NCI-H1105 treated with DMSO at 0.1 percent for 48 hours (cell line): ENCODE data around the gene MYO10.
"Not testable (repeated sequence)": the region's sequence is repeated elsewhere in the genome, so short reads cannot be mapped to it uniquely, and the experiment has no call there.

Source experiments
- DNase-seq: peaks from one replicate; lab custom pipeline; 2025; lab: John Stamatoyannopoulos, UW

MYO10 gene

DNA sequence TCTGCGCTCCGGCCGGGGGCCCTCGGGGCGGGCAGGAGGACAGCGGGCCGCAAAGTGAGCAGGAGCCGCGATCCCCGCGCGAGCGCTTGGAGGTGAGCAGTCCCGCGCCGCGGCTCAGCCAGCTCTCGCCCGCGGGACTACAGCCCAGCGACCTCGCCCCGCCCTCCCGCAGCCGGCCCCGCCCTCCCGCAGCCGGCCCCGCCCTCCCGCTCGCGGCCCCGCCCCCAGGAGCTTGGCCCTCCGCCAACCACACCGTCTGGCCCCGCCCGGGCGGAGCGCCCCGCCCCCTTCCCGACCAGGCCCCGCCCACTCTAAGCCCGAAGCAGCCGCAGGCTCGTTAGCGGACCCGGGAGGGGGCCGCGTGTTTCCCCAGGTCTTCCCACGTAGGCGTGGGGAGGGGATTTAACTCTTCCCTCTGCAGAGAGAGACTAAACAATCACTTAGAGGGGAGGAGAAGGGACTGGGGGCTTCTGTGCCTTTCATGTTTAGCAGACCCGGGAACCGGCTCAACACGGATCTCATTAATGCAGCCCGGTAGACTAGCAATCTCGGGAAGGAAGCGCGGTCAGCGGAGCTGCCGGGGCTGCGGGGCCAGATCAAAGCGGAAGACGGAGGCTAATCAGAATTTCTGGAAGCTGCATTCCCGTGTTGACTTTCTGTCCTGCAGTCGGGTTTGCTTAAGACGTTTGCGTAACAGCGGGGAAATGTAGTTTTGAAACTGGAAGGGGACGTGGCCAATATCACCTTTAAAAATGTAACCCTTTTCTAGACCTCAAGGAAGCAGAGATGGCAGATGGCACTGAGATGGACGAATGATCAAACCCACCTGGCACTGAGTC is at the start of gene MYO10:
MYO10 (minus strand) TSS at position 139 of the 839 bp plus-strand sequence. CDS start 480 bp downstream, outside the sequence.
- DNase-seq: peak; percentile 50

DNA sequence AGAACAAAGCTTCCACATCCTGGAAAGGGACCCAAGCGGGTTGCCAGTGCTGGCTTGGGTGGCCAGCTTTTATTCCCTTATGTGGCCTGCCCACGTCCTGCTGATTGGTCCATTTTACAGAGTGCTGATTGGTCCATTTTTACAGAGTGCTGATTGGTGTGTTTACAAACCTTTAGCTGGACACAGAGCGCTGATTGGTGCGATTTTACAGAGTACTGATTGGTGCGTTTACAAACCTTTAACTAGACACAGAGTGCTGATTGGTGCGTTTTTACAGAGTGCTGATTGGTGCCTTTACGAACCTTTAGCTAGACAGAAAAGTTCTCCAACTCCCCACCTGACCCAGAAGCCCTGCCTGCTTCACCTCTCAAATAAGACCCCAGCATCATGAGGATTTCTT is 49.2 kb upstream of the MYO10 start:
- DNase-seq: not testable (repeated sequence)

DNA sequence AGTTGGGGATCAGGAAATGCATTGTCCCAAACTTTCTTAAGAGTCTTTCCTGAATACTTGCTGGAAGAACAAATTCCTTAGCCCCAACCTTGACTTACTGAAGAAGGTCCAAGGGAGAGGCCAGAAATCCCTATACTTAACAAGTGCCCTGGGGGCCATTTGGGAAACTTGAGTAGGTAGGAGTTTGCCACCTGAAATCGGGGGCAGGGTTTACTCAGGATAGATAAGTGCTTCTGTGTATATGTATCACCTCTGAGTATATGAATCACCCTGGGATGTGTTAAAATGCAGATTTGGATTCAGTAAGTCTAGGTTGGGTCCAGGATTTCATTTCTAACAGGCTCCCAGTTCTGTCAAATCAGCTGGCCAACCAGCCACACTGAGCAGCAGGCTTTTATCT is 47.9 kb upstream of the MYO10 start:
- no peak for DNase-seq

DNA sequence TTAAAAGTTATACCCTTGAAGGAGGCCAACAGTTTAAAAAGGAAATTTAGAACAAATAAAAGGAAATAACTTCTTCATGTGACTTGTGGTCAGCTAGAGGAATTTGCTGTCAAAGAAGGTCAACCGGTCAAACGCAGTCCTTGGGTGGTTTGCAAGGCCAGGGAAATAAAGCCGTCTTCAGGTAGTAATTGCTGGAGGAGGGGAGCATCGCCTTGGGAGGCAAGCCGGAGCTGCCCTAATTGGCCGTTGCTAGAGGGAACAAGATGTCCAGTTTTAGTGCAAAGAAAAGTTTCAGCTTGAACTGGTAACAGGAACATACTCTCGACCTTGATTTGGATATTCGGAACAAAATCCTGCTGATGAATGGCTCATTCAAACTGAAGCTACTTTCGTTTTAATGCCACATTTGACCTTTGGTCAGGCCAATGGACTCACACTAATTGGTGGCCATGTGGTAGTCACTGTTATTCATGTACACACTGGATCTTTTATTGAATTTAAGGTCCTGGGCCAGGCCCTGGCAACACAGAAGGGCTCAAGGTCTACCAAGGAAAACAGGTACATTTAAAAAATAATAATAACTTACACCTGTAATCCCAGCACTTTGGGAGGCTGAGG is 47.0 kb upstream of the MYO10 start:
- DNase-seq: no peak

DNA sequence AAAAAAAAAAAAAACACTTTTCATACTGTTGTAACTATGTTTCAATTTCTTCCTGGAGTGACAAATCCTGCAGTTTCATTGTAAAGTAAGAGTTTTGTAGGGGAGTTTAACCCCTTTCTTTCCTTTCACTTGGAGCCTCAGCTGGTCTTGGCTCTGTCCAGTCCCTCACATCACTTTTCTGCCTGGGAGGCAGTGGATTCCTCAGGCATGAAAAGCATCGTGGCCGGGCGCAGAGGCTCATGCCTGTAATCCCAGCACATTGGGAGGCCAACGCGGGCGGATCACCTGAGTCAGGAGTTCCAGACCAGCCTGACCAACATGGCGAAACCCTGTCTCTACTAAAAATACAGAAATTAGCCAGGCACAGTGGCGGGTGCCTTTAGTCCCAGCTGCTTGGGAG is 45.6 kb upstream of the MYO10 start:
- DNase-seq: no peak

DNA sequence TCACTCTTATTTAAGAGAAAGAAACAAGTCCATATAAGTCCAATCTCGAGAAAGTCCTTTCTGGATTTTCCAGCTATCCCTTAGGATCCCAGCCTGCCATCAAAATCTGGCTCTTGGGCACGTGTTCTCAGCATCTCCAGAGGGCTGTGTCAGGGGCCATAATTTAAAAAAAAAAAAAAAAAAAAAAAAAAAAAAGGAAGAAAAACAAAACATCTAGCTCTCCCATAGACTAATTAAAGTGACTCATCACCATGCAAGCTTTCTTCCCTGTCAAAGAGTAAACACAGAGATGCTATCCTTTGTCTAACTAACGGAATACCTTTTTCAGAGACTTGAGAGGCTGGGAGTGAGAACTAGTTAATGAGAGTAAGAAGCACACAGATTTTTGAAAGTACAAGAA is 44.9 kb upstream of the MYO10 start:
- DNase-seq: no peak

DNA sequence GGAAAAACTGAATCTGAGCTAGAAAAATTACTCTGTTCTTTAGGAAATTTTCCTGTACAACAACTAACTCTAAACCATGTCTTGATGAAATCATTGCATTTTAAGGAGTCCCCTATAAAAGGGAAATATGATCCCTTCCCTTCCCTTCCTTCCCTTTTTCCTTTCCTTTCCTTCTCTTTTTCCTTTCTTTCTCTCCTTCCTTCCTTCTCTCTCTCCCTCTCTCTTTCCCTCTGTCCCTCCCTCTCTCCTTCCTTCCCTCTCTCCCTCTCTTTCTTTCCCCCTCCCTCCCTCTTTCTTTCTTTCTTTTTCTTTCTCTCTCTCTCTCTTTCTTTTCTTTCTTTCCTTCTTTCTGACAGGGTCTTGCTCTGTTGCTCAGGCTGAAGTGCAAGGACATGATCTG is 42.2 kb upstream of the MYO10 start:
- no peak for DNase-seq

DNA sequence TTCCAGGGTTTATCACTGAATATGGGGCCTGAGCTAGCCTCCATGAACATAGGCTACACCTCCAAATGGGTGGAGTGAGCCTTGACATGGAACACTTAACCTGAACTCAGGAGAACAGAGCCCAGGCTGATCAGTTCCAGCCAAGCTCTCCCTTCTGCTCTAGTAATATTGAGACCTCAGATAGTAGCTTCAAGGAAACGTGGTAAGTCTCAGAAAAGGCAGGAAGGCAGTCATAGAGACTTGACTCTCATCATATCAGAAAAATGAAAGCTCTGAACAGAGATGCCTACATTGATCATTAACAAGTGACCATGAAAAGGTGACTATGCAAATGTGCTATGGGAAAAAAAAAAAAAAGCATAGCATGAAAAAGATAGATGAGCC is 40.5 kb upstream of the MYO10 start:
- DNase-seq: no peak

DNA sequence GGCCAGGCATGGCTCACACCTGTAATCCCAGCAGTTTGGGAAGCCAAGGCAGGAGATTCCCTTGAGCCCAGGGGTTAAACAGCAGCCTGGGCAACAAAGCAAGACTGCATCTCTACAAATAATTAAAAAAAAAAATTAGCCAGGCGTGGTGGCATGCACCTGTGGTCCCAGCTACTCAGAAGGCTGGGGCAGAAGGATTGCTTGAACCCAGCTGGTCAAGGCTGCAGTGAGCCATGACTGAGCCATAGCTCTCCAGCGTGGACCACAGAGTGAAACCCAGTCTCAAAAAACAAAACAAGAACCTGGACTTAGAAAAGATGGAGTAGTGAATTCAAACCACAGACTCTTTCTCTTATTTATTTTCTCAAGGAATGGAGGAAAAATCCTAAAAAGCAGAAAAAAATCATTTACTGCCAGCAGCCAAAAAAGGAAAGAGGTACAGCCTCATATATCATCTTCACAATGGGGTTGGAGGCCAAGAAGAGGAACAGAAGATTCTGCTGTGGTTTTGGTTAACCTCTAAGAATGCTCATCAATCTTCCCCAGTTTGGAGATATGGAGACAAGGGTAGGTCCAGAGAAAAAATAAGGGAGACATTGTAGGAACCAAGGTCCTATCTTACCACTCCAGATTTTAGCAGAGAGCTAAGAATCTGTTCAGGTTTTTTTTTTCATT is 40.0 kb upstream of the MYO10 start:
- DNase-seq: no peak

DNA sequence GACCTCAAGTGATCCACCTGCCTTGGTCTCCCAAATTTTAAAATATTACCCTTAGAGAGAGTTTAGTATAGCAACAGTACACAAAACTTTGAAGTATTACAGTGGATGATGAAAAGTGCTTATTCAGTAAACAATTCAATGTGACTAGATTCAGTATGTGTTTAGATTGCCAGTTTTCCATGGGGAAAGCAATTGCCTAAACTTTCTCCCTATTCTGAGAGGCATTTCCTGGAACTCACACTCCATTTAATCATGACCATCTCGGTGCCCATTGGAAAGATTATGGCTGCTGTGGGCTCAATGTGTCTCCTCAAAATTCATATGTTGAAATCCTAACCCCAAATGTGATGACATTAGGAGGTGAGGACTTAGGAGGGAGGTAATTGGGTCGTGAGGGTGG is 38.9 kb upstream of the MYO10 start:
- DNase-seq: no peak

DNA sequence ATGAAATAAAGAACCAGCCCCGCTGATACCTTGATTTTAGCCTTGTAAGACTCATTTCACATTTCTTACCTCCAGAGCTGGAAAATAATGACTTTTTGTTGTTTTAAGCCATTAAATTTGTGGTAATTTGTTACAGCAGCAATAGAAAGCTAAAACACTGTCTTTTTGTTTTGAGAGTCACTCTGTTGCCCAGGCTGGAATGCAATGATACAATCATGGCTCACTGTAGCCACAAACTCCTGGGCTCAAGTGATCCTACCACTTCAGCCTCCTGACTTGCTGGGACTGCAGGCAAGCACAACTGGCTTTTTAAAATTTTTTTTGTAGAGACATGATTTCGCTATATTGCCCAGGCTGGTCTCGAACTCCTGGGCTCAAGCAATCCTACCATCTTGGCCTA is 34.7 kb upstream of the MYO10 start:
- DNase-seq: no peak

DNA sequence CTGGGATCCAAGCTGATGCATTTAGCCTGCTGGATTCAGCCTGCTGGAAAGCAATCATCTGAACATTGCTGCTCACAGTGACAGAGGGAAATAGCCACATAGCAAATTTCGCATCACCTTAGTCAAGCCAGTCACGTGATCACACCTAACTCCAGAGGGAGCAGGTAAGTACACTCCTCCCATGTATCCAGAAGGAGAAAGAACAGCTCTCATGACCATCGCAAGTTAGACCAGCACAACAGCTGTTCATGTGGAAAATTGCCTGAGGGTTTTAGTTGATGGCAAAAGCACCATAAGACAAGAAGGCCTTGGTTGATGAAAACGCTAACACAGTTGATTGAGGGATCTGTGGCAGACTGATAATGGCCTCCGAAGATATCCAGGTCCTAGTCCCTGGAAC is 34.2 kb upstream of the MYO10 start:
- no peak for DNase-seq

DNA sequence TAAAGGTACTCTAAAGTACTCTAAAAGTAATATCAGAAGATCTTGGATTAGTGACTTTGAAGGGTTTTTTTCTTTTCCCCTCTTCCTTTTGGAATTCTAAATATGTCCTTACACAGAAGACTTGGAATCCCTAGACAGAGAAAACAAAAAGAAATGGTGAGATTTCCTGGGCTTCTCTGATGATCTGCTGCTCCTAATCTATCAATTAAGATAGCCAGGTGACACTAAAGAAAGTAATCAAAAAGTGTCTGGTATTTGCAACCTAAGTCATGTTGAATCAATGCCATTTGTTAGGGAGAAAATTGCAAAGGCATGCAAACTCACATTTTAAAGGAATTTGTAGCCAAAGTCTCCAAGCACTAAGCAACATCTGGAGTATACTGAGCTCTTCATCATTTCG is 29.5 kb upstream of the MYO10 start:
- DNase-seq: no peak

DNA sequence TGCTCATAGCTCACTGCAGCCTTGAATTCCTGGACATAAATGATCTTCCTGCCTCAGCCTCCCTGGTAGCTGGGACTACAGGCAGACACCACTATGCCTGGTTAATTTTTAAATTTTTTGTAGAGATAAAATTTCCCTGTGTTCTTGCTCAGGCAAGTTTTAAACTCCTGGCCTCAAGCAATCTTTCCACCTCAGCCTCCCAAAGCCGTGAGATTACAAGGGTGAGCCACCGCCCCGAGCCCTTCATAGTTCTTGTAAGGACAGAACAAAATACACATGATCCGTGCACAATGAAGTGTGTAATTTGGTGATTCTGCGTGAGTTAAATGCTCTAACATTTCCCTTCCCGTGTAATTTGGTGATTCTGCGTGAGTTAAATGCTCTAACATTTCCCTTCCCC is 27.7 kb upstream of the MYO10 start:
- no peak for DNase-seq

DNA sequence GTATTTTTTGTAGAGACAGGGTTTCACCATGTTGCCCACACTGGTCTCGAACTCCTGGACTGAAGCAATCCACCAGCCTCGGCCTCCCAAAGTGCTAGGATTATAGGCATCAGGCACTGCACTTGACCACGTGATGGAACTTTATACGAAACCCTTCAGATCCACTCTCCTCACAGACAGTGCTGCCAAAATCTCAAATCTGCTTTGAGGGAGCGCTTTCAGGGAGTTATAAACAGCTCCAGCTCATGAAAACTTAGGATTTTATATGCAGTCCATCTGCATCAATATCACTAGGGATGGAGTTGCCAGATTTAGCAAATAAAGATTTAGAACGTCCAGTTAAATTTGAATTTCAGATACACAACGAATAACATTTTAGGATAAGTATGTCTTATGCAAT is 25.0 kb upstream of the MYO10 start:
- no peak for DNase-seq

DNA sequence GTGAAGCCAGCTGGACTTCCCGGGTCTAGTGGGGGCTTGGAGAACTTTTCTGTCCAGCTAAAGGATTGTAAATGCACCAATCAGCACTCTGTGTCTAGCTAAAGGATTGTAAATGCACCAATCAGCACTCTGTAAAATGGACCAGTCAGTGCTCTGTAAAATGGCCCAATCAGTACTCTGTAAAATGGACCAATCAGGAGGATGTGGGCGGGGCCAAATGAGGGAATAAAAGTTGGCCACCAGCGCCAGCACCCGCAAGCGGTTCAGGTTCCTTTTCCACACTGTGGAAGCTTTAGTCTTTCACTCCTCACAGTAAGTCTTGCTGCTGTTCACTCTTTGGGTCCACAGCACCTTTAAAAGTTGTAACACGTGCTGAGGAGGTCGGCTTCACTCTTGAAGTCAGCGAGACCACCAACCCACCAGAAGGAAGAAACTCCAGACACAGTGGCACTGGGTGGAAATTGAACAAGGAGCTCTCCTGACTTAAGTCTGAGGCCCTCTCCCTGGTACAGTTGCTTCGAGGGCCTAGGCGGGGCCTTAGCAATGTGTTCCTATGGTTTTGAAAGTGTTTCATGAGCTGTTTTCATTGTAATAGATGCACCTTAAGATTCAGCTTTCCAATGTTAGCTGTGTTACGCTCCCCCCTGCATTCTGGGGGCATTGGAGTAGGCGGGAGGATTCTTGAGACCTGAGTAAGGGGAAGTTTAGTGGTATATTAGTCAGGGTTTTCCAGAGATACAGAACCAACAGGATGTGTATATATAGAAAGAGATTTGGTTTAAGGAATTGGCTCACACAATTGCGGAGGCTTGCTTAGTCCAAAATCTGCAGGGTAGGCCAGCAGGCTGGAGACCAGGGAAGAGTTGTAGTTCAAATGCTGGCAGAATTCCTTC is 21.5 kb upstream of the MYO10 start:
- DNase-seq: no peak

DNA sequence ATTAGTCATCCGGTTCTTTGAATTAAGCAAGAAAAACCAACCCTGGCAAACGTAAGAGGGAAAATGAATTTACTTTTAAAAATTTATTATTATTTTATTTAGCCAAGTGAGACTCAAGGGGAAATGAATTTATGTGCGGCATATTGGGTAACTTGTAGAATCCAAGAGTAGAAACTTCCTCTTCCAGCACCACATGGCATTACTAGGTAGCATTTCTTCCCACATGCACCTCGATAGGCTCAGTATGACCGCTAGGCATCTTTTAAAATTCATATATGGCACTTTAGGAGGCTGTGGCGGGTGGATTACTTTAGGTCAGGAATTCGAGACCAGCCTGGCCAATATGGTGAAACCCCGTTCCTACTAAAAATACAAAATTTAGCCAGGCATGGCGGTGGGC is 17.6 kb upstream of the MYO10 start:
- no peak for DNase-seq

DNA sequence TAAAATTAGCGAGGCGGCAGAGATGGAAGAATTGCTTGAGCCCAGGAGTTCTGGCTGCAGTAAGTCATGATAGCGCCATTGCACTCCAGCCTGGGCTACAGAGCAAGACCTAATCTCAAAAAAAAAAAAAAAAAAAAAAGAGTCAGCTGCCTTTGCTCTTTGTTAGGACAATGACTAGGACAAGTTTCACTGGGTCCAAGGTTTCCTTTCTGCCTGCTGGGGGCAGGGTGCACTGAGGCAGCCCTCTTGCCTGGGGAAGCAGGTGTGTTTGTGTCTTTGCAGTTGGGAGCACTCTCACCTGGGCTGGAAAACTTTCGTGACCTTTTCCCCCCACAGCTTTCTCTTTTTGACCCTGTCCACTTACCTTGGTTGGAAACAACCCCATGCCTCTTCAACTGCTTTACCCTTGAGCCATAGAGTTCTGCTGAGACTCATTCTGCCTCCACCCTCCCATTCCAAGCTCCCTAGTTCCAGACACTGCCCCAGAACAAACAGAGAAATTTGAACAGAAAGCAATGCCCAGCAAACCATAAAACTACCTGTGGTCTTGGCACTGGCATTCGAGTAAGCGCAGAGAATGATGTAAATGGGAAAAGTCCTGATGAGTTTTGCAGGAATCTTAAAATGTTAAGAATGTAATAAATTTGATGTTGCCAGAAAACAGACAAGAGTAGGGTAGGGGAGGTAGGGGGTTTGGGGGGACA is 17.0 kb upstream of the MYO10 start:
- no peak for DNase-seq

DNA sequence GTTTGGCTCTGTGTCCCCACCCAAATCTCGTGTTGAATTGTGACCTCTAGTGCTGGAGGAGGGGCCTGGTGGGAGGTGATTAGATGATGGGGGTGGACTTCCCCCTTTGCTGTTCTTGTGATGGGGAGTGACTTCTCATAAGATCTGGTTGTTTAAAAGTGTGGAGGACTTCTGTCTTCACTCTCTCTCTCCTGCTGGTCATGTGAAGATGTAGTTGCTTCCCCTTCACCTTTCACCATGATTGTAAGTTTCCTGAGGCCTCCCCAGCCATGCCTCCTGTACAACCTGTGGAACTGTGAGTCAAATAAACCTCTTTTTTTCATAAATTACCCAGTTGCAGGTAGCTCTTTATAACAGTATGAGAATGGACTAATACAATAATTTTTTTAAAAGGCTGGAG is 10.6 kb upstream of the MYO10 start:
- no peak for DNase-seq

DNA sequence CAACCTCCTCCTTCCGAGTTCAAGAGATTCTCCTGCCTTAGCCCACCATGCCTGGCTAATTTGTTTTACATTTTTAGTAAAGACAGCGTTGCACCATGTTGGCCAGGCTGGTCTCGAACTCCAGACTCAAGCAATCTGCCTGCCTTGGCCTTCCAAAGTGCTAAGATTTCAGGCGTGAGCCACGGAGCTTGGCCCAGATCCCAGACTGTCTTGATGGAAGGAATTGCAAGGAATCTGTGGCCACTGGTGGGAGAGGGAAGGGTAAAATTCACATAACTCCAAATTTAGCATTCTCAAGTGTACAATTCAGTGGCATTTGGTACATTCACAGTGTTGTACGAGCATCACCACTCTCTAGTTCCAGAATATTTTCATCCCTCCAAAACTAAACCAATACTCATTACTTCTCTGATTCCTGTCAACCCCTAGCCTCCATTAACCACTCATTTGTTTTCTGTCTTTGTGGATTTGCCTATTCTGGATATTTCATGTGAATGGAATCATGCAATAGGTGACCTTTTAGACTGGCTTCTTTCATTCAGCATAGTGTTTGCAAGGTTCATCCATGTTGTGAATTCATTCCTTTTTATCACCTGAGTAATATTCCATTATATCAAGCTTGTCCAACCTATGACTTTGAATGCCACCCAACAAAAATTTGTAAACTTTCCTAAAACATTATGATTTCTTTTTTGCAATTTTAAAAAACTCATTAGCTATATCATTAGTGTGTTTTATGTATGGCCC is 8.9 kb upstream of the MYO10 start:
- no peak for DNase-seq
